ENCODE measurements around the gene ZNF518B.

The ZNF518B gene

GRCh38 chr4:10459305-10459704 lies 2.1 kb upstream of the ZNF518B start:
- no peaks in the 10 kb centered on the region for H3K9me2 ChIP-seq (replicated peaks; ENCODE audit: low read depth, low read length)
- H3K4me1 ChIP-seq (ENCODE audit: insufficient read depth, low read length, poor library complexity, severe bottlenecking): peaks cover 28% of the 10 kb centered on the region
- H3K36me3 ChIP-seq (ENCODE audit: insufficient read depth, low read length): no peaks in the 10 kb centered on the region
- no peak overlapping the region for H2AFZ ChIP-seq (ENCODE audit: low read length)
- peaks cover 24% of the 10 kb centered on the region for H3K79me2 ChIP-seq (ENCODE audit: insufficient read depth, low read length)
- no peaks in the 10 kb centered on the region for H3K27me3 ChIP-seq (ENCODE audit: insufficient read depth, low read length, poor library complexity, severe bottlenecking)
- H3K9ac ChIP-seq (ENCODE audit: low read depth, low read length, poor library complexity, severe bottlenecking): no peak overlapping the region
- no peak overlapping the region for H3K4me3 ChIP-seq (ENCODE audit: low read length, poor library complexity, severe bottlenecking)
- H3F3A ChIP-seq (ENCODE audit: low read depth): no peaks in the 10 kb centered on the region
- no peak overlapping the region for H3K4me2 ChIP-seq (ENCODE audit: low read depth, low read length, poor library complexity, severe bottlenecking)
- H3K9me3 ChIP-seq (ENCODE audit: insufficient read depth, low read depth, low read length): no peaks in the 10 kb centered on the region
- TF ChIP-seq, protein P1, sequence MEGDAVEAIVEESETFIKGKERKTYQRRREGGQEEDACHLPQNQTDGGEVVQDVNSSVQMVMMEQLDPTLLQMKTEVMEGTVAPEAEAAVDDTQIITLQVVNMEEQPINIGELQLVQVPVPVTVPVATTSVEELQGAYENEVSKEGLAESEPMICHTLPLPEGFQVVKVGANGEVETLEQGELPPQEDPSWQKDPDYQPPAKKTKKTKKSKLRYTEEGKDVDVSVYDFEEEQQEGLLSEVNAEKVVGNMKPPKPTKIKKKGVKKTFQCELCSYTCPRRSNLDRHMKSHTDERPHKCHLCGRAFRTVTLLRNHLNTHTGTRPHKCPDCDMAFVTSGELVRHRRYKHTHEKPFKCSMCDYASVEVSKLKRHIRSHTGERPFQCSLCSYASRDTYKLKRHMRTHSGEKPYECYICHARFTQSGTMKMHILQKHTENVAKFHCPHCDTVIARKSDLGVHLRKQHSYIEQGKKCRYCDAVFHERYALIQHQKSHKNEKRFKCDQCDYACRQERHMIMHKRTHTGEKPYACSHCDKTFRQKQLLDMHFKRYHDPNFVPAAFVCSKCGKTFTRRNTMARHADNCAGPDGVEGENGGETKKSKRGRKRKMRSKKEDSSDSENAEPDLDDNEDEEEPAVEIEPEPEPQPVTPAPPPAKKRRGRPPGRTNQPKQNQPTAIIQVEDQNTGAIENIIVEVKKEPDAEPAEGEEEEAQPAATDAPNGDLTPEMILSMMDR (conservative IDR thresholded peaks at IDR 0.05; ENCODE audit: low read length): no peak
- no peak for TF ChIP-seq EZH2phosphoT487 (IDR thresholded peaks at IDR 0.05; ENCODE audit: borderline replicate concordance)
- peaks cover 14% of the 10 kb centered on the region for H4K20me1 ChIP-seq (ENCODE audit: insufficient read depth, low read length, poor library complexity, severe bottlenecking)

- Histone ChIP-seq H3K9ac (ENCODE audit: low read depth, low read length, poor library complexity, severe bottlenecking) (no peak overlapping the region), H4K20me1 (ENCODE audit: insufficient read depth, low read length, poor library complexity, severe bottlenecking) (peaks cover 14% of the 10 kb centered on the region), H3K36me3 (ENCODE audit: insufficient read depth, low read length) (peaks cover under 1% of the 10 kb centered on the region; the same call in 1 of the 2 replicates), H2AFZ (ENCODE audit: low read length) (peak overlapping the region; percentile 94; the same call in 1 of the 2 replicates), H3F3A (ENCODE audit: low read depth) (no peaks in the 10 kb centered on the region), H3K4me3 (ENCODE audit: low read length, poor library complexity, severe bottlenecking) (peak overlapping the region; percentile 86), H3K4me1 (ENCODE audit: insufficient read depth, low read length, poor library complexity, severe bottlenecking) (peaks cover 30% of the 10 kb centered on the region), H3K79me2 (ENCODE audit: insufficient read depth, low read length) (peaks cover 29% of the 10 kb centered on the region), H3K9me2 (replicated peaks; ENCODE audit: low read depth, low read length) (no peaks in the 10 kb centered on the region), H3K27me3 (ENCODE audit: insufficient read depth, low read length, poor library complexity, severe bottlenecking) (no peaks in the 10 kb centered on the region), H3K9me3 (ENCODE audit: insufficient read depth, low read depth, low read length) (no peaks in the 10 kb centered on the region), H3K4me2 (ENCODE audit: low read depth, low read length, poor library complexity, severe bottlenecking) (peak overlapping the region; percentile 67)
- no peak for TF ChIP-seq EZH2phosphoT487 (IDR thresholded peaks at IDR 0.05; ENCODE audit: borderline replicate concordance)
- TF ChIP-seq, protein P1 (conservative IDR thresholded peaks at IDR 0.05; ENCODE audit: low read length): no peak
Measured at GRCh38 chr4:10458177-10458576, 951 bp upstream of the ZNF518B start.

DNA sequence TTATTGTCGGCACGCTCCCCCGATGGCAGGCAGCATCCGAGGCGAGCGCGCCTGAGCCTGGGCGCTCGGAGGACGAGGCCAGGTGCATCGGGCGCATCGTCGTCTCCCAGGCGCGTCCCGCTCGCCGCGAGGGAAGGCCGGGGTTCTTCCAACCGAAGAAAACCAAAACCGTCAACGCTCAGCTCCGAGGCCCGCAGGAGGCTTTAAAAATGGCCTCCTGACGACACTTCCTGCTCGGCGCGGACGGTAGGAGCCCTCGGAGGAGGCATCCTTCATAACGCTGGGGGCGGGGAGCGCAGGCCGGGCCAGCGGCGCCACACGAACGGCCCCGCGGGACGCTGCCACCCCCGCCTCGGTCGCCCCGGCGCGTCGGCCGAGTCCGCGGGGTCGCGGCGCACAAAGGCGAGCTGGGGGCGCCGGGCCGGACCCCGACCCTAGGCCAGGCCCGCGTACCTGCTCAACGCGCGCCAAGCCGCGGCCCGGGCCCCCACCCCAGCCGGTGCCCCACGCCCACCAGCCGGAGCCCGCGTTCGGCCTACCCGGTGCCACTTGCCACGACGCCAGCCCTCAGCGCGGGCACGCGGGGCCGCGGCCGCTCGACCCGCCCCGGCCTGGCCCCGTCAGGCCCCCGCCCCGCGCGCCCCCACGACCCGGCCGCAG lies 501 bp downstream of the ZNF518B start:
- H3K79me2 ChIP-seq (ENCODE audit: insufficient read depth, low read length): peaks cover 29% of the 10 kb centered on the region
- peaks cover 30% of the 10 kb centered on the region for H3K4me1 ChIP-seq (ENCODE audit: insufficient read depth, low read length, poor library complexity, severe bottlenecking)
- peaks cover 14% of the 10 kb centered on the region for H4K20me1 ChIP-seq (ENCODE audit: insufficient read depth, low read length, poor library complexity, severe bottlenecking)
- peaks cover 6% of the 10 kb centered on the region; the same call in 1 of the 2 replicates for H3K36me3 ChIP-seq (ENCODE audit: insufficient read depth, low read length)
- H3K9me3 ChIP-seq (ENCODE audit: insufficient read depth, low read depth, low read length): no peaks in the 10 kb centered on the region
- no peaks in the 10 kb centered on the region for H3F3A ChIP-seq (ENCODE audit: low read depth)
- TF ChIP-seq, protein P1 (conservative IDR thresholded peaks at IDR 0.05; ENCODE audit: low read length): no peak
- TF ChIP-seq EZH2phosphoT487 (IDR thresholded peaks at IDR 0.05; ENCODE audit: borderline replicate concordance): no peak
- peak overlapping the region; percentile 73 for H3K9ac ChIP-seq (ENCODE audit: low read depth, low read length, poor library complexity, severe bottlenecking)
- peak overlapping the region; percentile 94 for H2AFZ ChIP-seq (ENCODE audit: low read length)
- no peaks in the 10 kb centered on the region for H3K9me2 ChIP-seq (replicated peaks; ENCODE audit: low read depth, low read length)
- H3K4me3 ChIP-seq (ENCODE audit: low read length, poor library complexity, severe bottlenecking): peak overlapping the region; percentile 86
- peak overlapping the region; percentile 96 for H3K4me2 ChIP-seq (ENCODE audit: low read depth, low read length, poor library complexity, severe bottlenecking)
- H3K27me3 ChIP-seq (ENCODE audit: insufficient read depth, low read length, poor library complexity, severe bottlenecking): no peaks in the 10 kb centered on the region
